ENCODE results near the gene LMO2.

DNA sequence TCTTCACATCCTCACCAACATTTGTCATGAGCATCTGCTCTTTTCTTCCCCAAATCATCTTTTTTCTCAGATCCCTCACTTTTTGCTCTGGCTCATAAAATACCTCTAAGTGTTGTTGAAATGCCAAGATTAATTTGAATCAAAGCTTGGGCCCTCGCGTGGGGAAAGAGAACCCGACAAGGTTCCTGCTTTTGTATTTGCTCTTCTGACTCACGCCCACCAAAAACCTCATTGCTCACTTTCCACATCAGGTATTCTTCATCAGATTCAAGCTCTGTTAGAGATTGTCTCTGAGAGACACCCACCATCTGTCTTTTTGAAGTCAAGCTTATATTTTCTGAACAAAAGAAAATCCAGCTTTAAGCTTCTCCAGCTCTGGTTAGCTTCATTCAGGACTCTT lies 64.7 kb downstream of the LMO2 start:
- no peak for TF ChIP-seq FOS (IDR thresholded peaks at IDR 0.05; ENCODE audit: borderline replicate concordance, insufficient read depth, low read length)
- TF ChIP-seq CTCF (IDR thresholded peaks at IDR 0.05; ENCODE audit: extremely low read depth in 1 of 2, insufficient read depth in 1 of 2, low read depth in 1 of 2, low read length in 2 of 2): no peak
- TF ChIP-seq POLR2A (IDR thresholded peaks at IDR 0.05; ENCODE audit: low read depth, low read length): no peak
- no peak for TF ChIP-seq EZH2 (IDR thresholded peaks at IDR 0.05; ENCODE audit: borderline replicate concordance, low read depth, low read length, severe bottlenecking)
- TF ChIP-seq POLR2AphosphoS5 (IDR thresholded peaks at IDR 0.05; ENCODE audit: insufficient read depth, low read depth, low read length): no peak
- no peak for TF ChIP-seq MYC (IDR thresholded peaks at IDR 0.05; ENCODE audit: low read depth, low read length)
- TF ChIP-seq, protein P1, sequence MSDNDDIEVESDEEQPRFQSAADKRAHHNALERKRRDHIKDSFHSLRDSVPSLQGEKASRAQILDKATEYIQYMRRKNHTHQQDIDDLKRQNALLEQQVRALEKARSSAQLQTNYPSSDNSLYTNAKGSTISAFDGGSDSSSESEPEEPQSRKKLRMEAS (IDR thresholded peaks at IDR 0.05; ENCODE audit: insufficient read depth, insufficient read length): no peak
- TF ChIP-seq GATA2 (IDR thresholded peaks at IDR 0.05; ENCODE audit: insufficient read depth, insufficient read length, low read depth, low read length): no peak

All from endothelial cell of umbilical vein (primary cell).